GM19099 (cell line): ENCODE measurements around the gene CYB561.

ENCODE experiments used
- POLR2A ChIP-seq: IDR thresholded peaks from 3 replicates; pipeline ENCODE4 v1.6.1; 2011; ENCODE audit warnings: low read depth; ENCODE audit not compliant: insufficient read length; ENCODE audit errors: extremely low read depth

Gene CYB561

DNA sequence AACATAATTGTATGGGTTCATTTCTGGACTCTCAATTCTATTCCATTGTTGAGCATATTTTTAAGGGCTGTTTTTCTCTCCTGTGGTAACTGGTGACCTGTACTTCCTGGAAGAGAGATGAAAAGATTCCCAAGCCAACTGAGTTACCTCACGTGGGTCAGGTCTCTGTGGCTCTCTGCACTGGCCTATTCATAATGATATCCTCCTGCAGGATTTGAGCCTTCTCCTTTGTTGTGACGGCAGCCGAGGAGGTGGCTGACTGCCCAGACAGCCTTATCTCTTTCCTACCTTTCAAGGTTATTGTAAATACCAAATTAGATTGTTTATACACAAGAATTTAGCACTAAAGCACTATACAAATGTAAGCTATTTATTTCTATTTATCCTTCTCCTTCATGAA, 28.1 kb upstream of the CYB561 start:
- no peak for TF ChIP-seq POLR2A

DNA sequence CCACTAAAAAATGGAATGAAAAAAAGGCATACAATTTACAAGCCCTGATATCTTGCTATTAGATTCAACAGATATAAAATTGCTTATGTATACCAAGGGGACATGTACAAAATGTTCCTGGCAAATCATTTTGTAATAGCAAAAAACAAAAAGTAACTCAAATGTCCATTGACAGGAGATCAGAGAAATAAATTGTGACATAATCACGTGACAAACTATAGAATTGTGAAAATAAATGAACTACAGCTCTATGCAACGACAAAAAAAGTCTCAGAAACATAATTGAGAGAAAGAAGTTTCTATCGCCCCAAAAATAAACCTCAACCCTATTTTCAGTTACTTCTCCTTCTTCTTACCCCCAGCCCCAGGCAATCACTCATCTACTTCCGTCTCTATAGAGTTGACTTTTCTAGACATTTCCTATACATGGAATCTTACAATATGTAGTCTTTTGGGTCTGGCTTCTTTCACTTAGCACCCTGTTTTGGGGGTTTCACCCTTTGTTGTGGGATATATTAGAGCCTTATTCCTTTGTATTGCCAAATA, 18.7 kb upstream of the CYB561 start:
- no peak for TF ChIP-seq POLR2A

DNA sequence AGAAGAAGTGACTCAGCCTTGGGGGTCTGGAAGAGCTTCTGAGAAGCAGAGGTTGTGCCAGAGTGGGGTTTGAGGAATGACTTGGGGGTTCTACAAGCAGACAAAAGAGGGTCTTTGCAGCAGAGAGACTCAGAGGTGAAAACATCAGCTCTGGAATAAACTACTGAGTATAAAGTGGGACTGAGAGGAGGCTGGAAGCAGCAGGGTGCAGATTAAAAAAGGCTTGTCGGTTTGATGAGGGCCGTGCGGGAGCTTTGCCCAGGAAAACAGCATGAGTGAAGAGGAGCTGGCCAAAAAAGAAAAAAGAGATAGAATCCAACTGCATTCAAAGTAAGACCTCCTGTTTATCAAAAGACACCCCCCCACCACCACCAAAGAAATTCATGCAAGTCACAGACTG, 17.7 kb upstream of the CYB561 start:
- TF ChIP-seq POLR2A = no peak

DNA sequence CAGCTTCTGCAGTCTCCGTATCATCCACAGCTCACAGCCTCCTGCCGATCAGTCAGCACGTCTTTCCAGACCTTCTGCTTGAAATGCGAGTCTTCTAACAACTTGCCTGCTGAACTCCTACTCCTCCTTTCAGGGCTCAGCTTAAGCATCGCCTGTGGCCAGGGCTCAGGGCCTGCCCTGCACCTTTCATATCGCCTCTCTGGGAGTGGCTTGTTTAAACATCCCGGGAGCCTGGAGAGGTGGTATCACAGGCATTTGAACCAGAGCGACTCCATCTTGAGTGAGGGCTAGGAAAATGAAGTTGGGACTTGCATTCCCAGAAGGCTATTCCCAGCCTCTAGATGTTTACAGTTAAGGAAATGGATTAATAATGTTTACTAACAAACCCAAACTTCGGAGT, 13.9 kb upstream of the CYB561 start:
- TF ChIP-seq POLR2A = no peak

DNA sequence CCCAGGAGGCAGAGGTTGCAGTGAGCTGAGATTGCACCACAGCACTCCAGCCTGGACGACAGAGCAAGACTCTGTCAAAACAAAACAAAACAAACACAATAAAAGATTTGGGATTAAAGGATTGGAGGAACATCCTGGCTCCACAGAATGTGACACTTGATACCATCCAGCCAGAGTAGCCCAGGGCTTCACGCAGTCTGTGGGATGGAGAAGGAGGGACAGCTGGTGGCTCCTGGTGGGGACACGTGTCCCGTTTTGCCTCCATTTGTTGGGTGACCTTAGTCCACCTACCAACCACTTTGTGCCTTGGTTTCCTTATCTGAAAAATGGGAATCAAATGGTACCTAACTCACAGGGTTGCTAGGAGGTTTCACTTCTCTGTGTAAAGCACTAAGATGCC, 12.4 kb upstream of the CYB561 start:
- TF ChIP-seq POLR2A = no peak

DNA sequence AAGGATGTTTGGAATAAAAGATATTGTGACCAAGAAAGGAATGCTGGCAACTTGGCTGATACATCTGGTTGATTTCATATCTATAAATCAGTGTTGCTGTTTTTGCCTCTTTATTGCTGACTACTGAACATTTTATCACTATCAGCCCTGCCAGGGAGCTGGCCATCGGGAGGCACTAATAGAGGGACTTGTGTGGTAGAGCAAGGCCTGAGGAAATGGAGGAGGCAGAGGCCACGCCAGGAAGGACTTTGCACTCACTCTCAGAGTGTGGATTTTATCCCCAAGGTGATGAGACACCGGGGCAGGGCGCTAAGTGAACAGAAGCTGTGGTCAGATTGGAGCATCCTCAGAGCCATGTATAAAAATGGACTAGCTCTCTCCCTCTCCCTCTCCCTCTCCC, 9.3 kb upstream of the CYB561 start:
- TF ChIP-seq POLR2A = no peak

DNA sequence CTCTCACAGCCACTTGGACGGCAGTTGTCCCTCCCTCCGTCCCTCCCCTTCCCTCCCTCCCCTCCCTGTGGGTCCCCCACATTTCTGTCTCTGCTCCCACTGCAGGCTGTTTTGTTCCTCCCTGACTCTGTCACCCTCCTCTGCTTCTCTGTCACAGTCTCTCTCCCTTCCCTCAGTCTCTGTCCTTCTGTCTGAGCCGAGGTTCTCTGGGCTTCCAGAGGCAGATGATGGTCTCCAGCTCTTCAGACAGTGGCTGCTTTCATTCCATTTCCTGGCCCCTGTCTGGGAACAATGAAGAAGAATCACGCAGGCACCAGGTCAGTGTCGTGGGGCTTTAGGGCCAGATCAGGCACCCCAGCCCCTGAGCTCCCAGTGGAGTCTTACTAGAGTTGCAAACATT, 8.8 kb upstream of the CYB561 start:
- TF ChIP-seq POLR2A = no peak

DNA sequence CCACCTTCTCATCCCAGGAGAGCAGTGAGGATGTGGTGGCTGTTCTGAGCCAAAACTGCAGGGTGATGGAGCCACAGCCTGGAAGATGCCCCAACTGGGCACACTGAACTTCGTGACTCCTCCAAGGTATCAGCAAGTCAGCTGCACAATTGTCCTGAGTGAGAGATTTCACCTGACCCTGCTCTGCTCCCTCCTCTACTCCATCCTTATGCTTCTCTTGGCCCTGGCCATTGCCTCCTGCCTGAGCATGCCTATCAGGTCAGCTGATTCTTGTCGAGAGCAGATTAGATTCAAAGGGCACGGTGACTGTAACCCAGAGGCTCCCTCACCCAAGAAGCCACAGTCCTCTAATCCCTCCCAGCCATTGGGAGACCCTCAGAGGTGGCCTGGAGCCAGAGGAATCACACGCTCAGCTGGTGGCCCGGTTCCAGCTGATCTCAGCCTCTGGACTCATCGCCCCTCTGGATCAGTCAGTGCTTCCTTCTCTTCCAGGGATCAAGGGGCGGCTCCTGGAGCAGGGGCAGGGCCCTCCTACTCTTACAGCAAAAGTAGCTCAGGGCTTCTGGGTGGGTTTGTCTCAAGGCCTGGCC, 7.0 kb upstream of the CYB561 start:
- no peak for TF ChIP-seq POLR2A

DNA sequence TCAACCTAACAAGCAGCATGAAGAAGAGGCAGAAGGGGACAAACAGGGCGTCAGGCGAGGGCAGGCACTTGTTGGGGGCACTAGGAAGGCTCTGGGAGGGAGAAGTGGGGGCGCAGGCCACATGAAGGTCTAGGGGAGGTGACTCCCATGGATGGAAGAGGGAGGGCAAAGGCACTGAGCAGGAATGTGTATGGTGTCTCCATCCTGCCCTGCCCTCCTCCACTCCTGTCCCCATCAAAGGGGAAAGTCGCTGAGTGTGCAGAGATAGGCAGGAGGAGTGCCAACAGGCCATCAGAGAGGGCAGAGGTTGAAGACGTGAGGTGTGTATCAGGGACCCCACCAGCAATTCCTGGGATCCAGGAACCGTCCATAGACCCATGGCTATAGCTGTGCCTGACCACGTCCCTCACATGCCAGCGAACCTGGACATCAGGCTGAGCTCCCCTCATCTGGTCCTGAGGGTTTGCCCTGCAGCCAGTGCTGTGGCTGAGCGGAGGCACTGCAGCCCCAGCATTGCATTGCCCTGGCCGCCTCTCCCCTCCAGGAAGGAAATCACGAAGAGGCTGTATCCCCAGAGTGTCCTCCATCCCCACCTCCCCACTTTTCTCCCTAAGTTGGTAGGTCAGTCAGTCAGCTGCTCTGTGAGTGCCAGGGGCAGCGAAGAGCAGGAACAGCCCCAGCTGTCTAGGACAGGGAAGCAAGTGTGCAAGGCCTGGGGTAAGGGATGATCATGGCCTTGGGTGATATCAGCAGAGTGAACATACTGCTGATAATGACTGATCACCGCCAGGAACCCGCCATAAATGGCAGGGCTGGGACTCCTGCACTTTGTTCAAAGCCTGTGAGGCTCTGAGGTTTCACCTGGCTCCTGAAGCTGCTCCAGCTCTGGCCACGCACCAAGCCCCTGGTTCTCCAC, 6.2 kb upstream of the CYB561 start:
- TF ChIP-seq POLR2A = no peak

DNA sequence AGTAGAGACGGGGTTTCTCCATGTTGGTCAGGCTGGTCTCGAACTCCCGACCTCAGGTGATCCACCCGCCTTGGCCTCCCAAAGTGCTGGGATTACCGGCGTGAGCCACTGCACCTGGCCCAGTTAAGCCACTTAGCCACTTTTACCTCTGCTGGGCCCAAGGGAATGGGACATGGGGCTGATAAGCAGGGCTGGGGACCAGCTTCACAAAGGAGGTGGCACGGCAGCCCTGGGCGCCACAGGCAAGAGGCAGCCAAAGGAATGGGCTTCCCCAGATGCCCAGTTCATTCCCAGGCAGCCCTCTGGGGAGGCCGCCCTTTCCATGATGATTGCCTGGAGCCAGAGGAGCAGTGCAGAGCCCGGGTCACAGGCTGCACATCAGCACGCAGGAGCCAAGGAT, 5.0 kb upstream of the CYB561 start:
- TF ChIP-seq POLR2A = no peak

DNA sequence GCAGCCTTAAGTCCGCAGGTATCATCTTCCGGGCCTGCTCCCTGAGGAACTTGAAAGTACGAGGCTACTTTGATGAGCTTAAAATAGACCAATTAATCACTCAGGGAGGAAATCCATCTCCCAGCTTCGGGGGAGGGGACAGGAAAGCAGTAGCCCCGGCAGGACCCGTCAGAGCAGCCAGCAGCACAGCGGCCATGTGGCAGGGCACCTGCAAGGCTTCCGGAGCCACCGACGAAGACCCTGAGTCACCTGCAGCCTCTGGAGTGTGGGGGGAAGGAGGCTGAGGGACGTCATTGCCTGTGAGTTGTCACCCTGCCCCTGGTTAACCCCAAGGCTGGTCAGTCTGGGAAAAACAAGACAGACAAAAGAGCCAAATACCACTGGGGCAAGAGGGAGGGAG, 4.4 kb upstream of the CYB561 start:
- no peak for TF ChIP-seq POLR2A

DNA sequence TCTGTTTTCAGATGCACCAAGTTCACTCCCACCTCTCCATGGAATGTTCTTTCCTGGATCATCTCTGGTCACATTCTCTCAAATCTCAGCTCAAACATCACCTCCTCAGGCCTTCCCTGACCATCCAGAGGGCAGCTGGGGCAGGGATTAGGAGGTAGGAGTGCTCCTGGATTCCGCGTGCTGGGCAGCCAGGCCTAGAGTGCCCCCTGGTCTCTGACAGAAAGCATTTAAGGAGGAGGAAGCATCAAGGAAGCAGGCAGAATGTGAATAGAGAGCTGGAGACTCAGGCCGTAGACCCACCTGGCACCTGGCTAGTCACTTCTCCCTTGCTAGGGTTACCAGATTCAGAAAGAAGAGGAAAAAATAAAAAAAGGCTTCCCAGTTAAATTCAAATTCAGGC, 2.5 kb upstream of the CYB561 start:
- no peak for TF ChIP-seq POLR2A

DNA sequence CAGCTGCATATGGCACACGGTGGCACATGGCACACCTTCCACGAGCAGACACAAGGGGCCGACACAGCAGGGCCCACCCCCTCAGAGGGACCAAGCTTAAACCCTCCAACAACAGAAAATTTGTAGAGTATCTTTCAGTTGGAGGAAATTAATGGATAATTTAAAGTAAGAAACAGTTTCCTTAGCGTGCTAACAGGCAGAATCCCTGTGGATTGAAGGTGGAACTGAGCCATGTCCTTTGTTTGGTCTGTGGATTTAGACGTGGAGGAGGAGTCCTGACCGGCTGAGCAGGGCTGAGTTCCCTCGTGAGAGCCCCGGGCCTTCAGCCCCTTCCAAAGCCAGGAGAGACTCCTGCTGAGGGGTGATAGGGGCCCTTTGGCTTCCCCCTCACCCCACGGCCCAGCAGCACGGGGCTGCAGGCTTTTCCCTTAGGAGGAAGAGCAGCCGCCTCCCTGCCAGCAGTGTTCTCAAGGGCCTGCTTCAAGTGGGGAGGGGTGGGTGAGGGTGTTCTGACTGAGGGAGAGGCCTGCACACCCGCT, 1.4 kb upstream of the CYB561 start:
- no peak for TF ChIP-seq POLR2A

DNA sequence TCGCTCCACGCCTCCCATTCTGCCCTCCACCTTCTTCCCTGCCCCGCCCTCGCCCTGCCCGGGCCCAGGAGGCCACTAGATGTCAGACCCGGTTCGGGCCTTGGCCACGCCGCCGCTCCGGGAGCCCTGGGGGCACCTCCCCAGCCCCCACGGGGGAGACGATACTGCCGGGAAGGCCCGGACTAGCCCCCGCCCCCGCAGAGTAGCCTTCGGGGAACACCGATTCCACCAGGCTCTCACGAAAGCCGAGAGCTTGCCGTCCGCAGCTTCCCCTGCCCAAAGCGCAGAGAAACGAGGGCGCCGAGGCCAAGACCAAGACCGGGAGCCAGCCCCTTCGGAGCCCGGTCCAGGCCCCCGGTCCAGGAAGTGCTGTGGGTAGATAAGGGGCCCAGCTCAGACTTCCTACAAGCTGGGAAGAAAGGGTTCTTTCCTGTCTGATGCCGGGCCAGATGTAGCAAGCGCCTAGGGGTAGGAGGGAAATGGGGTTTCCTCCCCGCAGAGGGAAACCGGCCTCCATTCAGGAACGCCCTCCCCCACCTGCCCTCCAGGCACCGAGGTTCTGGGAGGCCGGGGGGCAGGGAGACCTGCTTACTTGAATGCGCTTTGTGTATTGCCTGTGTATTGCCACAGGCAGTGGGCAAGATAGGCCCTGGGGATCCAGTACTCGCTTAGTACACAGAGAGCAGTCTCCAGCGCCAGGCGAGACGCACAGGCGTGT, 806 bp upstream of the CYB561 start:
- no peak for TF ChIP-seq POLR2A

DNA sequence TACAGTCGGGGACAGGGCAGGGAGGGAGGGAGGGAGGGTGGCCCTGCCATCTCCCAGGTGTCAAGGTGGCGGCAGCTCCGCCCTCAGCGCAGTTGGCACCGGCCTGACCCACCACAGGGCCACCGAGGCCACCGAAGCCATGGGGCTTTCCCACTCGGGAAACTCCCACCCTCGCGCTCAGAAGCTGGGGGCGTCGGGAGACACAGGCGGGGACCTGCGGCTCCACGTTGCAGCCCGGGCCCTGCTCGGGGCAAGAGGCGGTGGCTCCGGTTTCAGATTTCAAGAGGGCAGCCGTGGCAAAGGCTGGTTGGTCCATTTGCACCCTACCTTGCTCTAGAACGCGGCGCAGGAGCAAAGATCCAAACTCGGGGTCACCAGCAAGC, 544 bp downstream of the CYB561 start:
- TF ChIP-seq POLR2A = peak; percentile 8

DNA sequence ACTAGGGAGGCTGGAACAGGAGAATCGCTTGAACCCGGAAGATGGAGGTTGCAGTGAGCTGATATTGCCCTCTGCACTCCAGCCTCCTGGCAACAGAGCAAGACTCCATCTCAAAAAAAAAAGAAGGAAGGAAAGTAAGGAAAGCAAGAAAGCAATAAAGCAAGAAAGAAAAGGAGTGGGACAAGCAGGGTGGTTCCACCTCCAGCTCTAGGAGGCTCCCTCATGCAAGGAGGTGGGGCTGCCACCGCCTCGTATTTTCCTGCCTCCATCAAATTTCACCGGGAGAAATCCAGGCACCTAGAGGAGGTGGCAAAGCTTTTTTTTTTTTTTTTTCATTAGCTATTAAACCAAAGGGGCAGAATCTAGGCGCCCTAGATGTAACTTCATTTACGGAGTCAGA, 1.0 kb downstream of the CYB561 start:
- TF ChIP-seq POLR2A = no peak

DNA sequence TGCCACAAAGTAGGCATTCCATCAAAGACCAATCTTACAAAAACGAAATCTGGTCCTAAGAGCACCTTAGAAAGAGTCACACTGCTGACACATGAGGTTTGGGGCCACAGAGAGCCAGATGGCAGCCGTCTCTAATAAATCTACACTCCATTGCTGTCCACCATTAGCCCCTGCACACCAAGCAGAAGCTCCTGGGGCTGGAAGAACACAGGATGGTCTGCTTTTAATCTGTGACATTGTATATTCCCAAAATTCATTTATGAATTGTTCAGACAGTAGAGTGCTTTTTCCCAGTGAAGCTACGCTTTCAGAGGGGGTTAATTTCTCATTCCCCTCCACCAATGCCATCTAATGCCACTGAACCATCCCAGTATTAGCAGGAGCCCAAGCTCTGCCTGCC, 1.6 kb downstream of the CYB561 start:
- TF ChIP-seq POLR2A = no peak
